ENCODE results near the gene AGFG1.

The AGFG1 gene

GRCh38 chr2:227466887-227467600 is 4.9 kb upstream of the AGFG1 start:
- DNase-seq (no peak), ATAC-seq (replicated peaks) (no peak)
- Mint-ChIP-seq H3K27ac (no peak overlapping the region), H3K36me3 (ENCODE audit: insufficient read depth) (peaks cover 3% of the 10 kb centered on the region), H3K27me3 (peaks cover 0 to 7% of the 10 kb centered on the region in 2 donors), H3K4me1 (ENCODE audit: low read depth in 2 of 2) (peaks cover 12 to 19% of the 10 kb centered on the region in 2 donors), H3K9me3 (no peaks in the 10 kb centered on the region), H3K4me3 (no peak overlapping the region)

- DNase-seq (no peak), ATAC-seq (replicated peaks) (no peak)
- Mint-ChIP-seq H3K27me3 (no peaks in the 10 kb centered on the region), H3K4me3 (peak overlapping the region; percentile 71 to 93), H3K4me1 (ENCODE audit: low read depth in 2 of 2) (peaks cover 18 to 28% of the 10 kb centered on the region in 2 donors), H3K27ac (peak overlapping the region; percentile 69 to 86), H3K9me3 (no peaks in the 10 kb centered on the region), H3K36me3 (ENCODE audit: insufficient read depth) (peaks cover 3% of the 10 kb centered on the region)
These were observed 544 bp upstream of the AGFG1 start for GRCh38 chr2:227471412-227471811.

- Mint-ChIP-seq H3K4me3 (peak overlapping the region; percentile 71 to 93), H3K4me1 (ENCODE audit: low read depth in 2 of 2) (peaks cover 18 to 28% of the 10 kb centered on the region in 2 donors), H3K27me3 (no peaks in the 10 kb centered on the region), H3K9me3 (no peaks in the 10 kb centered on the region), H3K36me3 (ENCODE audit: insufficient read depth) (peaks cover 8% of the 10 kb centered on the region), H3K27ac (peak overlapping the region; percentile 86 to 90)
- peak; percentile 69 for ATAC-seq (replicated peaks)
- peak in 2 of 3 experiments; percentile 14 to 31 for DNase-seq
These were observed 537 bp downstream of the AGFG1 start for GRCh38 chr2:227472265-227473121.

GRCh38 chr2:227473122-227473461 is 1.1 kb downstream of the AGFG1 start:
- no peak for DNase-seq
- Mint-ChIP-seq H3K4me1 (ENCODE audit: low read depth in 2 of 2) (peaks cover 18 to 28% of the 10 kb centered on the region in 2 donors), H3K36me3 (ENCODE audit: insufficient read depth) (peaks cover 8% of the 10 kb centered on the region), H3K9me3 (no peaks in the 10 kb centered on the region), H3K27me3 (no peaks in the 10 kb centered on the region), H3K4me3 (peak overlapping the region; percentile 71 to 93), H3K27ac (peak overlapping the region; percentile 62 to 90)
- no peak for ATAC-seq (replicated peaks)

GRCh38 chr2:227473806-227474205 is 1.9 kb downstream of the AGFG1 start:
- Mint-ChIP-seq H3K27ac (no peak overlapping the region), H3K4me1 (ENCODE audit: low read depth in 2 of 2) (peaks cover 24 to 33% of the 10 kb centered on the region in 2 donors), H3K36me3 (ENCODE audit: insufficient read depth) (peaks cover 8% of the 10 kb centered on the region), H3K27me3 (no peaks in the 10 kb centered on the region), H3K9me3 (no peaks in the 10 kb centered on the region), H3K4me3 (peak overlapping the region; percentile 71 to 93)
- no peak for ATAC-seq (replicated peaks)
- no peak for DNase-seq

GRCh38 chr2:227474410-227474809 is 2.5 kb downstream of the AGFG1 start:
- Mint-ChIP-seq H3K4me3 (peak overlapping the region; percentile 71 to 93), H3K36me3 (ENCODE audit: insufficient read depth) (peaks cover 8% of the 10 kb centered on the region), H3K27me3 (no peaks in the 10 kb centered on the region), H3K4me1 (ENCODE audit: low read depth in 2 of 2) (peaks cover 26 to 37% of the 10 kb centered on the region in 2 donors), H3K27ac (peak overlapping the region in 1 of 2 donors; percentile 58), H3K9me3 (no peaks in the 10 kb centered on the region)
- DNase-seq: no peak
- no peak for ATAC-seq (replicated peaks)

- DNase-seq (no peak), ATAC-seq (replicated peaks) (no peak)
- no peak overlapping the region for H3K27ac Mint-ChIP-seq
- H3K9me3 Mint-ChIP-seq: no peaks in the 10 kb centered on the region
- H3K4me1 Mint-ChIP-seq (ENCODE audit: low read depth in 2 of 2): peaks cover 42 to 59% of the 10 kb centered on the region in 2 donors
- peaks cover 10% of the 10 kb centered on the region for H3K36me3 Mint-ChIP-seq (ENCODE audit: insufficient read depth)
- no peak overlapping the region for H3K4me3 Mint-ChIP-seq
- H3K27me3 Mint-ChIP-seq: no peaks in the 10 kb centered on the region
These were observed 5.3 kb downstream of the AGFG1 start for GRCh38 chr2:227477291-227477690.

- Mint-ChIP-seq H3K4me1 (ENCODE audit: low read depth in 2 of 2) (peaks cover 37 to 59% of the 10 kb centered on the region in 2 donors), H3K9me3 (no peaks in the 10 kb centered on the region), H3K27ac (peak overlapping the region; percentile 6 to 61), H3K4me3 (peak overlapping the region; percentile 32 to 44), H3K27me3 (no peaks in the 10 kb centered on the region), H3K36me3 (ENCODE audit: insufficient read depth) (peaks cover 10% of the 10 kb centered on the region)
- DNase-seq (no peak), ATAC-seq (replicated peaks) (peak; percentile 69)
These were observed 8.0 kb downstream of the AGFG1 start for GRCh38 chr2:227479865-227480475.

- Mint-ChIP-seq H3K9me3 (no peaks in the 10 kb centered on the region), H3K4me1 (ENCODE audit: low read depth in 2 of 2) (peaks cover 37 to 57% of the 10 kb centered on the region in 2 donors), H3K36me3 (ENCODE audit: insufficient read depth) (peaks cover 10% of the 10 kb centered on the region), H3K27me3 (no peaks in the 10 kb centered on the region), H3K27ac (peak overlapping the region; percentile 61 to 68), H3K4me3 (peak overlapping the region in 1 of 2 donors; percentile 32)
- ATAC-seq (replicated peaks) (peak; percentile 68), DNase-seq (no peak)
These were observed 8.6 kb downstream of the AGFG1 start for GRCh38 chr2:227480528-227480927.

- peak; percentile 34 for ATAC-seq (replicated peaks)
- Mint-ChIP-seq H3K9me3 (no peaks in the 10 kb centered on the region), H3K4me3 (no peak overlapping the region), H3K36me3 (ENCODE audit: insufficient read depth) (peaks cover 6% of the 10 kb centered on the region), H3K27ac (peak overlapping the region; percentile 14 to 45), H3K4me1 (ENCODE audit: low read depth in 2 of 2) (peaks cover 40 to 64% of the 10 kb centered on the region in 2 donors), H3K27me3 (no peaks in the 10 kb centered on the region)
- DNase-seq: no peak
These were observed 10.8 kb downstream of the AGFG1 start for GRCh38 chr2:227482638-227483340.

GRCh38 chr2:227485429-227485828 is 13.5 kb downstream of the AGFG1 start:
- DNase-seq (no peak), ATAC-seq (replicated peaks) (no peak)
- H3K4me3 Mint-ChIP-seq: peak overlapping the region in 1 of 2 donors; percentile 3
- peaks cover 8% of the 10 kb centered on the region for H3K36me3 Mint-ChIP-seq (ENCODE audit: insufficient read depth)
- no peaks in the 10 kb centered on the region for H3K9me3 Mint-ChIP-seq
- H3K4me1 Mint-ChIP-seq (ENCODE audit: low read depth in 2 of 2): peaks cover 31 to 55% of the 10 kb centered on the region in 2 donors
- H3K27ac Mint-ChIP-seq: no peak overlapping the region
- H3K27me3 Mint-ChIP-seq: no peaks in the 10 kb centered on the region

- Mint-ChIP-seq H3K27ac (no peak overlapping the region), H3K36me3 (ENCODE audit: insufficient read depth) (peaks cover 3% of the 10 kb centered on the region), H3K9me3 (no peaks in the 10 kb centered on the region), H3K4me1 (ENCODE audit: low read depth in 2 of 2) (peaks cover 20 to 48% of the 10 kb centered on the region in 2 donors), H3K27me3 (no peaks in the 10 kb centered on the region), H3K4me3 (no peak overlapping the region)
- ATAC-seq (replicated peaks): no peak
- no peak for DNase-seq
These were observed 14.7 kb downstream of the AGFG1 start for GRCh38 chr2:227486688-227487087.

GRCh38 chr2:227488045-227488444 is 16.1 kb downstream of the AGFG1 start:
- H3K27me3 Mint-ChIP-seq: no peaks in the 10 kb centered on the region
- H3K4me3 Mint-ChIP-seq: no peak overlapping the region
- H3K36me3 Mint-ChIP-seq (ENCODE audit: insufficient read depth): peaks cover 6% of the 10 kb centered on the region
- peaks cover 15 to 51% of the 10 kb centered on the region in 2 donors for H3K4me1 Mint-ChIP-seq (ENCODE audit: low read depth in 2 of 2)
- DNase-seq: no peak
- no peak overlapping the region for H3K27ac Mint-ChIP-seq
- H3K9me3 Mint-ChIP-seq: no peaks in the 10 kb centered on the region
- no peak for ATAC-seq (replicated peaks)

Measured in effector memory CD8-positive, alpha-beta T cell (primary cell).